SJCRH30 (cell line): Measurements from ENCODE around the gene INCENP. TPM values are rescaled to one million over a fixed set of nuclear protein-coding genes. Genes with fewer than 3 reads are reported as not detected.
"Not testable (repeated sequence)": the region's sequence is repeated elsewhere in the genome, so short reads cannot be mapped to it uniquely, and the experiment has no call there.

Experiments
- DNase-seq, 2 experiments: peaks; one replicate each; pipeline ENCODE4 v3.0.0-alpha.2; 2015 to 2020
- H3K27ac ChIP-seq: fragments of 250-450 bp; sonication (Bioruptor Pico); 2 replicates; pipeline ENCODE4 v1.5.1; 2020; ENCODE audit warnings: mild to moderate bottlenecking, moderate library complexity
- H3K27me3 ChIP-seq: fragments of 250-450 bp; sonication (Bioruptor Pico); 2 replicates; pipeline ENCODE4 v1.5.1; 2020; ENCODE audit warnings: mild to moderate bottlenecking, moderate library complexity
- H3K36me3 ChIP-seq: fragments of 250-450 bp; sonication (Bioruptor Pico); 2 replicates; pipeline ENCODE4 v1.5.1; 2020; ENCODE audit warnings: mild to moderate bottlenecking, moderate library complexity
- H3K4me1 ChIP-seq: fragments of 250-450 bp; sonication (Bioruptor Pico); 2 replicates; pipeline ENCODE4 v1.5.1; 2020; ENCODE audit warnings: mild to moderate bottlenecking, moderate library complexity
- H3K4me3 ChIP-seq: fragments of 250-450 bp; sonication (Bioruptor Pico); 2 replicates; pipeline ENCODE4 v1.5.1; 2020; ENCODE audit warnings: mild to moderate bottlenecking, moderate library complexity
- H3K9me3 ChIP-seq: fragments of 250-450 bp; sonication (Bioruptor Pico); replicated peaks from 2 replicates; pipeline ENCODE4 v1.5.1; 2020; ENCODE audit warnings: mild to moderate bottlenecking, moderate library complexity
- total RNA-seq: library from RNA; depleted of rRNA; stranded (reverse); fragments of >200 nt; shearing (Covaris generic); gene quantifications from 2 replicates; pipeline ENCODE4 v1.2.3, GENCODE V29; 2014; rRNA removed

Gene INCENP
- 111 and 118 TPM in 2 replicates for total RNA-seq

- Histone ChIP-seq H3K9me3 (no peaks in the 10 kb centered on the region), H3K4me3 (peak within 1 kb of the TSS; percentile 86), H3K4me1 (peaks cover 6% of the 10 kb centered on the region), H3K27ac (peak within 1 kb of the TSS; percentile 88), H3K36me3 (peaks cover 9% of the 10 kb centered on the region), H3K27me3 (no peaks in the 10 kb centered on the region)
- peak; percentile 97 to 98 for DNase-seq
These were observed at the start of gene INCENP for GRCh38 chr11:62123669-62124185. Gene INCENP (plus strand): TSS chr11:62124011. CDS start chr11:62128162, 4,151 bp downstream.

- no peaks in the 10 kb centered on the region for H3K36me3 ChIP-seq
- DNase-seq, result no peak
- no peaks in the 10 kb centered on the region for H3K27me3 ChIP-seq
- no peak overlapping the region for H3K4me3 ChIP-seq
- no peak overlapping the region for H3K27ac ChIP-seq
- no peaks in the 10 kb centered on the region for H3K4me1 ChIP-seq
- H3K9me3 ChIP-seq, result no peaks in the 10 kb centered on the region
These were observed 48.4 kb upstream of the INCENP start for GRCh38 chr11:62075438-62075837.

- no peaks in the 10 kb centered on the region for H3K4me1 ChIP-seq
- no peak overlapping the region for H3K4me3 ChIP-seq
- H3K27ac ChIP-seq, result no peak overlapping the region
- no peak for DNase-seq
- no peaks in the 10 kb centered on the region for H3K9me3 ChIP-seq
- H3K27me3 ChIP-seq, result no peaks in the 10 kb centered on the region
- H3K36me3 ChIP-seq, result no peaks in the 10 kb centered on the region
These were observed 46.7 kb upstream of the INCENP start for GRCh38 chr11:62077132-62077531.

- no peak overlapping the region for H3K27ac ChIP-seq
- peak; percentile 42 to 67 for DNase-seq
- H3K27me3 ChIP-seq, result no peaks in the 10 kb centered on the region
- no peak overlapping the region for H3K4me3 ChIP-seq
- H3K4me1 ChIP-seq, result no peaks in the 10 kb centered on the region
- no peaks in the 10 kb centered on the region for H3K9me3 ChIP-seq
- H3K36me3 ChIP-seq, result no peaks in the 10 kb centered on the region
These were observed 42.2 kb upstream of the INCENP start for GRCh38 chr11:62081378-62082291.

- H3K4me3 ChIP-seq, result no peak overlapping the region
- H3K9me3 ChIP-seq, result no peaks in the 10 kb centered on the region
- no peak for DNase-seq
- no peaks in the 10 kb centered on the region for H3K27me3 ChIP-seq
- no peaks in the 10 kb centered on the region for H3K36me3 ChIP-seq
- H3K27ac ChIP-seq, result no peak overlapping the region
- no peaks in the 10 kb centered on the region for H3K4me1 ChIP-seq
These were observed 41.5 kb upstream of the INCENP start for GRCh38 chr11:62082292-62082657.

- not testable (repeated sequence) for H3K27me3 ChIP-seq, H3K36me3 ChIP-seq, H3K27ac ChIP-seq, H3K4me1 ChIP-seq, DNase-seq, H3K4me3 ChIP-seq
- H3K9me3 ChIP-seq, result peaks cover 15% of the 10 kb centered on the region
These were observed 39.0 kb upstream of the INCENP start for GRCh38 chr11:62084801-62085200.

- no peaks in the 10 kb centered on the region for H3K27me3 ChIP-seq
- no peaks in the 10 kb centered on the region for H3K36me3 ChIP-seq
- no peak overlapping the region for H3K27ac ChIP-seq
- DNase-seq, result no peak
- peaks cover 15% of the 10 kb centered on the region for H3K9me3 ChIP-seq
- H3K4me1 ChIP-seq, result no peaks in the 10 kb centered on the region
- no peak overlapping the region for H3K4me3 ChIP-seq
These were observed 36.1 kb upstream of the INCENP start for GRCh38 chr11:62087694-62088093.

- Histone ChIP-seq H3K4me1 (no peaks in the 10 kb centered on the region), H3K36me3 (no peaks in the 10 kb centered on the region), H3K4me3 (no peak overlapping the region), H3K27ac (no peak overlapping the region), H3K27me3 (no peaks in the 10 kb centered on the region), H3K9me3 (peaks cover 15% of the 10 kb centered on the region)
- DNase-seq, result peak in 1 of 2 experiments; percentile 20
These were observed 35.4 kb upstream of the INCENP start for GRCh38 chr11:62088331-62088933.

- Histone ChIP-seq H3K9me3 (no peaks in the 10 kb centered on the region), H3K27ac (no peak overlapping the region), H3K27me3 (no peaks in the 10 kb centered on the region), H3K36me3 (no peaks in the 10 kb centered on the region), H3K4me3 (no peak overlapping the region), H3K4me1 (0 out of 2 replicates have a peak, but pooled peaks cover under 1% of the 10 kb centered on the region)
- no peak for DNase-seq
These were observed 20.7 kb upstream of the INCENP start for GRCh38 chr11:62103141-62103540.

GRCh38 chr11:62103986-62104385, 19.8 kb upstream of the INCENP start:
- Histone ChIP-seq H3K4me3 (no peak overlapping the region), H3K36me3 (no peaks in the 10 kb centered on the region), H3K27ac (no peak overlapping the region), H3K9me3 (no peaks in the 10 kb centered on the region), H3K27me3 (no peaks in the 10 kb centered on the region), H3K4me1 (0 out of 2 replicates have a peak, but pooled peaks cover 5% of the 10 kb centered on the region)
- DNase-seq, result no peak

GRCh38 chr11:62104816-62105653, 18.8 kb upstream of the INCENP start:
- Histone ChIP-seq H3K36me3 (no peaks in the 10 kb centered on the region), H3K9me3 (no peaks in the 10 kb centered on the region), H3K4me1 (0 out of 2 replicates have a peak, but pooled peaks cover 5% of the 10 kb centered on the region), H3K27ac (no peak overlapping the region), H3K4me3 (no peak overlapping the region), H3K27me3 (no peaks in the 10 kb centered on the region)
- DNase-seq, result no peak

GRCh38 chr11:62105667-62106191, 18.1 kb upstream of the INCENP start:
- no peaks in the 10 kb centered on the region for H3K27me3 ChIP-seq
- no peak overlapping the region for H3K4me3 ChIP-seq
- no peaks in the 10 kb centered on the region for H3K36me3 ChIP-seq
- 0 out of 2 replicates have a peak, but pooled peaks cover 5% of the 10 kb centered on the region for H3K4me1 ChIP-seq
- no peaks in the 10 kb centered on the region for H3K9me3 ChIP-seq
- no peak overlapping the region for H3K27ac ChIP-seq
- DNase-seq, result no peak

GRCh38 chr11:62108017-62108750, 15.6 kb upstream of the INCENP start:
- no peaks in the 10 kb centered on the region for H3K9me3 ChIP-seq
- H3K4me1 ChIP-seq, result 0 out of 2 replicates have a peak, but pooled peaks cover 5% of the 10 kb centered on the region
- no peaks in the 10 kb centered on the region for H3K36me3 ChIP-seq
- H3K4me3 ChIP-seq, result no peak overlapping the region
- DNase-seq, result peak; percentile 34 to 77
- no peaks in the 10 kb centered on the region for H3K27me3 ChIP-seq
- no peak overlapping the region for H3K27ac ChIP-seq

GRCh38 chr11:62108971-62109404, 14.8 kb upstream of the INCENP start:
- Histone ChIP-seq H3K4me1 (0 out of 2 replicates have a peak, but pooled peaks cover 5% of the 10 kb centered on the region), H3K9me3 (no peaks in the 10 kb centered on the region), H3K27me3 (no peaks in the 10 kb centered on the region), H3K27ac (no peak overlapping the region), H3K4me3 (no peak overlapping the region), H3K36me3 (no peaks in the 10 kb centered on the region)
- DNase-seq, result peak; percentile 45 to 57
